Endodermal cell (in vitro differentiated cells): ENCODE measurements around the gene PLEKHG5. TPM values are rescaled to one million over a fixed set of nuclear protein-coding genes. Genes with fewer than 3 reads are reported as not detected.
A peak's percentile ranks its signal among the peaks of the same experiment; 100 is the strongest.

Experiments used
- DNase-seq: peaks from one replicate; pipeline ENCODE4 v3.0.0-alpha.2; 2017
- H3K27ac ChIP-seq: 2 replicates; pipeline ENCODE4 v1.5.1; 2013; ENCODE audit warnings: mild to moderate bottlenecking, low read depth, low read length, moderate library complexity
- H3K27me3 ChIP-seq: 2 replicates; pipeline ENCODE4 v1.6.1; 2013; ENCODE audit warnings: mild to moderate bottlenecking, low read length, moderate library complexity; ENCODE audit not compliant: insufficient read depth, control insufficient read depth, poor library complexity, severe bottlenecking
- H3K36me3 ChIP-seq: 2 replicates; pipeline ENCODE4 v1.7.0; 2013; ENCODE audit warnings: mild to moderate bottlenecking, low read length, moderate library complexity; ENCODE audit not compliant: control insufficient read depth, insufficient read depth
- H3K4me1 ChIP-seq: one replicate; pipeline ENCODE4 v1.7.0; 2013; ENCODE audit warnings: low read length; ENCODE audit not compliant: control insufficient read depth, insufficient read depth
- H3K4me3 ChIP-seq: 2 replicates; pipeline ENCODE4 v1.5.1; 2013; ENCODE audit warnings: mild to moderate bottlenecking, low read length, moderate library complexity
- H3K9ac ChIP-seq: 2 replicates; pipeline ENCODE4 v1.6.1; 2013; ENCODE audit warnings: mild to moderate bottlenecking, low read length, moderate library complexity; ENCODE audit not compliant: poor library complexity, severe bottlenecking; ENCODE audit errors: extremely low read depth
- H3K9me3 ChIP-seq: 2 replicates; pipeline ENCODE4 v1.6.1; 2013; ENCODE audit warnings: mild to moderate bottlenecking, low read length, moderate library complexity; ENCODE audit not compliant: control insufficient read depth
- H3K27ac Mint-ChIP-seq: 2 replicates; pipeline ENCODE4 v1.8.0; 2020; ENCODE audit warnings: mixed read lengths
- H3K27me3 Mint-ChIP-seq: 2 replicates; pipeline ENCODE4 v1.8.0; 2021; ENCODE audit warnings: mild to moderate bottlenecking, mixed read lengths; ENCODE audit not compliant: insufficient read depth
- H3K36me3 Mint-ChIP-seq: 2 replicates; pipeline ENCODE4 v1.8.0; 2020; ENCODE audit warnings: low read depth, mixed read lengths
- H3K4me1 Mint-ChIP-seq: 2 replicates; pipeline ENCODE4 v1.8.0; 2020; ENCODE audit warnings: mixed read lengths
- H3K4me3 Mint-ChIP-seq: 2 replicates; pipeline ENCODE4 v1.8.0; 2020; ENCODE audit warnings: mild to moderate bottlenecking, moderate library complexity, mixed read lengths
- H3K9me3 Mint-ChIP-seq: 2 replicates; pipeline ENCODE4 v1.8.0; 2020; ENCODE audit warnings: mild to moderate bottlenecking, mixed read lengths
- CTCF ChIP-seq: fragments of 200-600 bp; sonication (generic); conservative IDR thresholded peaks from 2 replicates; pipeline ENCODE4 v1.5.0; 2021; ENCODE audit warnings: antibody characterized with exemption, mild to moderate bottlenecking
- WGBS, 2 experiments: methylation state at CpG; one replicate each; pipeline versions ENCODE4 v1.1.5 to v1.1.7; 2013; ENCODE audit warnings: missing lambda C conversion rate in 2 of 2, mixed read lengths in 1 of 2; ENCODE audit not compliant: insufficient coverage in 1 of 2, insufficient read length in 1 of 2; 5-methylcytosine and 5-hydroxymethylcytosine counted together
- total RNA-seq, 2 donors: library from RNA; stranded (reverse); fragmentation: NEBNext Ultra II Directional in 1 of 2; extraction: Animal tissue kit (Norgen Biotek cat#: 25700) in 1 of 2; gene quantifications; 2 replicates in 1 of 2; 3 replicates in 1 of 2; pipeline ENCODE4 v1.2.1, GENCODE V29; 2021

PLEKHG5 gene
- total RNA-seq, 2 donors from 2014 or later: 32.6 to 38.8 TPM

- no peak overlapping the region for H3K9ac ChIP-seq
- 88 to 100% methylated on average over 3 to 6 of the region's 6 CpGs for WGBS, 2 experiments
- DNase-seq: no peak
- H3K4me3 ChIP-seq: no peak overlapping the region
- Mint-ChIP-seq H3K27me3 (no peaks in the 10 kb centered on the region), H3K4me3 (no peak overlapping the region), H3K27ac (no peak overlapping the region), H3K36me3 (no peaks in the 10 kb centered on the region), H3K9me3 (no peaks in the 10 kb centered on the region), H3K4me1 (no peaks in the 10 kb centered on the region)
- H3K36me3 ChIP-seq: no peaks in the 10 kb centered on the region
- no peak for TF ChIP-seq CTCF
- H3K27me3 ChIP-seq: no peaks in the 10 kb centered on the region
- no peaks in the 10 kb centered on the region for H3K9me3 ChIP-seq
- no peaks in the 10 kb centered on the region for H3K4me1 ChIP-seq
- H3K27ac ChIP-seq: no peak overlapping the region
Measured at GRCh38 chr1:6510493-6510892, 19.0 kb upstream of the PLEKHG5 start.

- DNase-seq: no peak
- Histone ChIP-seq H3K36me3 (no peaks in the 10 kb centered on the region), H3K4me3 (no peak overlapping the region), H3K9ac (no peak overlapping the region), H3K9me3 (no peaks in the 10 kb centered on the region), H3K27ac (no peak overlapping the region), H3K27me3 (no peaks in the 10 kb centered on the region), H3K4me1 (no peaks in the 10 kb centered on the region)
- H3K4me3 Mint-ChIP-seq: no peak overlapping the region
- no peaks in the 10 kb centered on the region for H3K4me1 Mint-ChIP-seq
- no peak for TF ChIP-seq CTCF
- no peaks in the 10 kb centered on the region for H3K9me3 Mint-ChIP-seq
- H3K27ac Mint-ChIP-seq: no peak overlapping the region
- 96 to 100% methylated on average over 3 to 10 of the region's 10 CpGs for WGBS, 2 experiments
- no peaks in the 10 kb centered on the region for H3K27me3 Mint-ChIP-seq
- no peaks in the 10 kb centered on the region for H3K36me3 Mint-ChIP-seq
Measured at GRCh38 chr1:6509919-6510291, 18.4 kb upstream of the PLEKHG5 start.

GRCh38 chr1:6509220-6509918 lies 17.9 kb upstream of the PLEKHG5 start:
- Histone ChIP-seq H3K9ac (no peak overlapping the region), H3K9me3 (no peaks in the 10 kb centered on the region), H3K36me3 (no peaks in the 10 kb centered on the region), H3K4me3 (no peak overlapping the region), H3K27me3 (no peaks in the 10 kb centered on the region), H3K4me1 (no peaks in the 10 kb centered on the region), H3K27ac (no peak overlapping the region)
- Mint-ChIP-seq H3K9me3 (no peaks in the 10 kb centered on the region), H3K27me3 (no peaks in the 10 kb centered on the region), H3K36me3 (no peaks in the 10 kb centered on the region), H3K4me3 (no peak overlapping the region), H3K4me1 (no peaks in the 10 kb centered on the region), H3K27ac (no peak overlapping the region)
- WGBS, 2 experiments: 87 to 90% methylated on average over 10 to 20 of the region's 20 CpGs
- TF ChIP-seq CTCF: no peak
- DNase-seq: peak; percentile 39
